Measurements from ENCODE around the gene DNM1L.
"Not testable (repeated sequence)": the region's sequence is repeated elsewhere in the genome, so short reads cannot be mapped to it uniquely, and the experiment has no call there.

Gene DNM1L

DNA sequence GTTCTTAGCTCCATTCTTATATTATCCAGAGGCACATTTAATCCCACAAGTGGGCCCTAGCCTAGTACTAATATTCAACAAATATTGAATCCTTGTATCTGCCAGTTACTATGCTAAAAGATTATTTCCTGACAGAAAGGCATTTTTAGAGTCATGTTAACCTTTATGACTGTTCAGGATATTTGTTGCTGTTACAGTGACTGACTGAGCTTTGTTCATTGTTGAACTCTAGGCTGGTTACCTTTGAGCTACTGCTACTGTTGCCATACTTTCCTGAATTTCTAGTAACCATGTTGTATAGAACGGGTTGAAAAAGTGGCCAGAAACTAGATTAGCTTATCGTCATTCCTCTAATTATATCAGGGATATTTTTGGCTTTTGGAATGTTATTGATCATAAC lies 29.8 kb downstream of the DNM1L start:
- Mint-ChIP-seq H3K4me1 (no peaks in the 10 kb centered on the region), H3K4me3 (no peak overlapping the region), H3K36me3 (ENCODE audit: low read depth) (peaks cover 53% of the 10 kb centered on the region), H3K27ac (no peak overlapping the region), H3K27me3 (ENCODE audit: low read depth, poor library complexity) (no peaks in the 10 kb centered on the region), H3K9me3 (no peaks in the 10 kb centered on the region)
- no peak for DNase-seq
- TF ChIP-seq, protein P1, sequence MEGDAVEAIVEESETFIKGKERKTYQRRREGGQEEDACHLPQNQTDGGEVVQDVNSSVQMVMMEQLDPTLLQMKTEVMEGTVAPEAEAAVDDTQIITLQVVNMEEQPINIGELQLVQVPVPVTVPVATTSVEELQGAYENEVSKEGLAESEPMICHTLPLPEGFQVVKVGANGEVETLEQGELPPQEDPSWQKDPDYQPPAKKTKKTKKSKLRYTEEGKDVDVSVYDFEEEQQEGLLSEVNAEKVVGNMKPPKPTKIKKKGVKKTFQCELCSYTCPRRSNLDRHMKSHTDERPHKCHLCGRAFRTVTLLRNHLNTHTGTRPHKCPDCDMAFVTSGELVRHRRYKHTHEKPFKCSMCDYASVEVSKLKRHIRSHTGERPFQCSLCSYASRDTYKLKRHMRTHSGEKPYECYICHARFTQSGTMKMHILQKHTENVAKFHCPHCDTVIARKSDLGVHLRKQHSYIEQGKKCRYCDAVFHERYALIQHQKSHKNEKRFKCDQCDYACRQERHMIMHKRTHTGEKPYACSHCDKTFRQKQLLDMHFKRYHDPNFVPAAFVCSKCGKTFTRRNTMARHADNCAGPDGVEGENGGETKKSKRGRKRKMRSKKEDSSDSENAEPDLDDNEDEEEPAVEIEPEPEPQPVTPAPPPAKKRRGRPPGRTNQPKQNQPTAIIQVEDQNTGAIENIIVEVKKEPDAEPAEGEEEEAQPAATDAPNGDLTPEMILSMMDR (IDR thresholded peaks at IDR 0.05) = no peak

DNA sequence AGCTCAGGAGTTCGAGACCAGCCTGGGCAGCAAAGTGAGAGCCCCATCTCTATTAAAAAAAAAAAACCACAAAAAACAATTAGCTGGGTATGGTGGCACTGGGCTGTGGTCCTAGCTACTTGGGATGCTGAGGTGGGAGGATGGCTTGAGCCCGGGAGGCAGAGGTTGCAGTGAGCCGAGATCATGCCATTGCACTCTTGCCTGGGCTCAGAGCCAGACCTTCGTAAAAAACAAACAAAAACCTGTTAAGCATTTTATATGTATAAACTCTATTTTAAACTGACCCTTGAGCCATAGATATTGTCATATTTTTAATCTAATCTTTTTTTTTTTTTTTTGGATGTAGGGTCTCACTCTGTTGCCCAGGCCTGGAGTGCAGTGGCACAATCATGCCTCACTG lies 35.7 kb downstream of the DNM1L start:
- DNase-seq = no peak
- TF ChIP-seq, protein P1 (IDR thresholded peaks at IDR 0.05) = no peak
- no peaks in the 10 kb centered on the region for H3K4me1 Mint-ChIP-seq
- no peaks in the 10 kb centered on the region for H3K9me3 Mint-ChIP-seq
- H3K27ac Mint-ChIP-seq = no peak overlapping the region
- H3K27me3 Mint-ChIP-seq (ENCODE audit: low read depth, poor library complexity) = no peaks in the 10 kb centered on the region
- H3K36me3 Mint-ChIP-seq (ENCODE audit: low read depth) = peaks cover 53% of the 10 kb centered on the region
- H3K4me3 Mint-ChIP-seq = no peak overlapping the region

DNA sequence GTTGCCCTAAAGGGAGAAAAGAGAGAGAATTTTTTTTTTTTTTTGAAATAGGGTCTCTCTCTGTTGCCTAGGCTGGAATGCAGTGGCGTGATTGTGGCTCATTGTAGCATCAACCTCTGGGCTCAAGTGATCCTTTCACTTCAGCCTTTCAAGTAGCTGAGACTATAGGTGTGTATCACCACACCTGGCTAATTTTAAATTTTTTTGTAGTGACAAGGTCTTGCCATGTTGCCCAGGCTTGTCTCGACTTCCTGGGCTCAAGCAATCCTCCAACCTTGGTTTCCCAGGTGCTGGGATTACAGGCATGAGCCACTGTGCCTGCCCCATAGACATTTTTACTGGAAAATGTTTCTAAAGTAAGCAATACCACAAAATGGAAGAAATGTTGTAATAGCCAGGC lies 39.8 kb downstream of the DNM1L start:
- no peak overlapping the region for H3K27ac Mint-ChIP-seq
- H3K36me3 Mint-ChIP-seq (ENCODE audit: low read depth) = peaks cover 35% of the 10 kb centered on the region
- no peaks in the 10 kb centered on the region for H3K4me1 Mint-ChIP-seq
- no peak overlapping the region for H3K4me3 Mint-ChIP-seq
- no peak for DNase-seq
- H3K9me3 Mint-ChIP-seq = no peaks in the 10 kb centered on the region
- TF ChIP-seq, protein P1 (IDR thresholded peaks at IDR 0.05) = no peak
- no peaks in the 10 kb centered on the region for H3K27me3 Mint-ChIP-seq (ENCODE audit: low read depth, poor library complexity)

DNA sequence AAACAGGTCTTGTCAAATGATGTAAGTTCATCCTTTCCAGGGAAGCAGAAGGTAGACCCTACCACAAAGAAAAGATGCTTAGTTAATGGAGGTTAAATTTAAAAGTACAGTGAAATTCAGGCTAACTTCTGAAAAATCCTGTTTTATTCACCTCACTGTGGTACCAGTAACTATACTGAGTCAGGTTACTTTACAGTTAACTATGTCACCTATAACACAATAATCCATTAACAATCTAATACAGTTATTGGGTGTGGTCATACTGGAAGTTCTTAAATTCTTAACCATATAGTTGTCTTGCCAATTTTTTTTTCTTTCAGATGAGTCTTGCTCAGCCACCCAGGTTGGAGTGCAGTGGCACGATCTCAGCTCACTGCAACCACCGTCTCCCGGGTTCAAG lies 46.2 kb downstream of the DNM1L start:
- H3K27ac Mint-ChIP-seq; H3K27me3 Mint-ChIP-seq (ENCODE audit: low read depth, poor library complexity); DNase-seq; H3K4me3 Mint-ChIP-seq; H3K9me3 Mint-ChIP-seq; H3K4me1 Mint-ChIP-seq: not testable (repeated sequence)
- H3K36me3 Mint-ChIP-seq (ENCODE audit: low read depth) = peaks cover 60% of the 10 kb centered on the region

DNA sequence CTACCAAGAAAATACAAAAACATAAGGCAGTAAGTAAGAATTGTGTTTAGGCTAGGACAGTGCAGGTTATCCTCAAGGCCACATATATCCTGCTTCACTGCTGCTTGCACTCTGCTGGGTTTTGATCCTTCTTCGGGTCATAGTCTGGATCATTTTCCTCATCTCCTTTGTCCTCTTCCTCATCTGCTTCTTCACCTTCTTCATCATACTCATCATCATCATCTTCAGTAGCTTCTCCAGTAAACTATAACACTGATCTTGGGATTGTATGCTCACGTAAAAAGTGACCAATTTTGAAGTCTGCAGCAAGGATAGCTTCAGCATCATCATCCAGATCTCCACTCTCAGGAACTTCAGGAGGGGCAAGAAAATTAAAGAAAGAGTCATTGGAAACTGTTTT lies 47.2 kb downstream of the DNM1L start:
- Mint-ChIP-seq H3K4me1 (no peaks in the 10 kb centered on the region), H3K27ac (no peak overlapping the region), H3K9me3 (no peaks in the 10 kb centered on the region), H3K27me3 (ENCODE audit: low read depth, poor library complexity) (no peaks in the 10 kb centered on the region), H3K36me3 (ENCODE audit: low read depth) (peaks cover 63% of the 10 kb centered on the region), H3K4me3 (no peak overlapping the region)
- TF ChIP-seq, protein P1 (IDR thresholded peaks at IDR 0.05) = no peak
- DNase-seq = no peak

DNA sequence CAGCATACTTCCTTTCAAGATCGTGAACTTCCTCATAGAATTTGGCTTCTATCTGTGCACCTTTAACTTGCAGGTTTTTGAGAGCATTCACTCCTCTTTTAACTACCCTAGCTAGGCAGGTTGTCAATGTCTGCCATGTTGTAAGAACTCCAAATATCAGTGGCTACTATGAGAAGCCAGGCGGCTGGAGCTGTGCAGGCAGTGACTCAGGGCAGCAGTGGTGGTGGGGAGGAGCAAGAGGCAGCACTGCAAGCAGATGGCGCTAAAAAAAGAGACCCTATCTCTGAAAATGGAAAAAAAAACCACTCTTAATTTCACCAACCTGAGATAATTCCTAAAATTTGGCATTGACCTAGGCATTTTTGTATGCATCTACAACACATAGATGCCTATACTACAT lies 48.1 kb downstream of the DNM1L start:
- Mint-ChIP-seq H3K36me3 (ENCODE audit: low read depth) (peaks cover 63% of the 10 kb centered on the region), H3K27ac (no peak overlapping the region), H3K27me3 (ENCODE audit: low read depth, poor library complexity) (no peaks in the 10 kb centered on the region), H3K4me3 (no peak overlapping the region), H3K9me3 (no peaks in the 10 kb centered on the region), H3K4me1 (no peaks in the 10 kb centered on the region)
- no peak for DNase-seq
- TF ChIP-seq, protein P1 (IDR thresholded peaks at IDR 0.05) = no peak

Measured in nephron progenitor cell (in vitro differentiated cells).